HL-60 (cell line): ENCODE measurements around the gene MYH10.

Source experiments
- DNase-seq, 2 experiments: peaks; one replicate each; pipeline ENCODE4 v3.0.0-alpha.2; 2010 to 2020; ENCODE audit warnings: low read depth in 1 of 2, low spot score in 1 of 2
- H3K27ac ChIP-seq: fragments of 250-450 bp; sonication (Bioruptor Pico); replicated peaks from 2 replicates; pipeline ENCODE4 v1.5.1; 2020; ENCODE audit warnings: mild to moderate bottlenecking, moderate library complexity
- H3K27me3 ChIP-seq: fragments of 250-450 bp; sonication (Bioruptor Pico); 2 replicates; pipeline ENCODE4 v1.5.1; 2021; ENCODE audit warnings: mild to moderate bottlenecking, moderate library complexity; ENCODE audit not compliant: insufficient read depth, poor library complexity, severe bottlenecking
- H3K4me3 ChIP-seq: replicated peaks from 2 replicates; pipeline ENCODE4 v1.5.1; 2011; ENCODE audit warnings: mild to moderate bottlenecking, control low read depth, low read length; ENCODE audit not compliant: insufficient read depth
- CTCF ChIP-seq: IDR thresholded peaks from one replicate; pipeline ENCODE4 v1.5.1; 2011; ENCODE audit warnings: low read length, control low read depth, inconsistent platforms; ENCODE audit not compliant: insufficient read depth
- GABPA ChIP-seq: IDR thresholded peaks from 2 replicates; pipeline ENCODE4 v1.6.1; 2012; ENCODE audit warnings: low read depth
- POLR2AphosphoS5 ChIP-seq: IDR thresholded peaks from 2 replicates; pipeline ENCODE4 v1.6.1; 2012; ENCODE audit warnings: low read depth
- REST ChIP-seq: IDR thresholded peaks from 2 replicates; pipeline ENCODE4 v1.6.1; 2012; ENCODE audit warnings: low read depth; ENCODE audit not compliant: insufficient replicate concordance
- SPI1 ChIP-seq: IDR thresholded peaks from 2 replicates; pipeline ENCODE4 v1.6.1; 2012; ENCODE audit warnings: low read depth, mild to moderate bottlenecking, borderline replicate concordance

Gene MYH10

DNA sequence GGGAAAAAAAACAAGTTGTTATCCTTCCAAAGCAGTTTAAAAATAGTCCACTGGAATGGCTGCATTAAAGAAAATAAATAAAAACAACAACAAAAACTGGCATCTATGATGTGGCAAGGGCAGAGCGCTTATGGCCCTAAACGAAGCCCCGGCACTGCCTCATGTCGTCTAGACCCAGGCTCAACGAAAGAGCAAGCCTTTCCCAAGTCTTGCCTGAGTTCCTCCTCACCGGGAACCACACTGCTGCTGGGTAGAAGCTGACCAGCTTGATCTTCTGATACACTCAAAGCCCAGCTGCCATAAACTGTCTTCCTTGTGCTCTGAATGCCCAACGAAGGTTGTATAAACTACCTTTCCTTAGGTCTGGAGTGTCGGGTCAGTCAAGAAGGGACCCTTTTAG lies 157.9 kb downstream of the MYH10 start:
- no peak for TF ChIP-seq REST
- no peak for TF ChIP-seq SPI1
- no peak for TF ChIP-seq CTCF
- TF ChIP-seq GABPA: no peak
- no peak for TF ChIP-seq POLR2AphosphoS5
- H3K4me3 ChIP-seq: no peak overlapping the region
- no peak overlapping the region for H3K27ac ChIP-seq
- H3K27me3 ChIP-seq: no peaks in the 10 kb centered on the region
- DNase-seq: no peak

GRCh38 chr17:8470447-8471047 lies 160.0 kb downstream of the MYH10 start:
- TF ChIP-seq REST (no peak), POLR2AphosphoS5 (no peak), CTCF (no peak), GABPA (no peak), SPI1 (no peak)
- DNase-seq: no peak
- Histone ChIP-seq H3K27me3 (no peaks in the 10 kb centered on the region), H3K27ac (no peak overlapping the region), H3K4me3 (no peak overlapping the region)

- Histone ChIP-seq H3K4me3 (no peak overlapping the region), H3K27me3 (no peaks in the 10 kb centered on the region), H3K27ac (no peak overlapping the region)
- no peak for DNase-seq
- TF ChIP-seq POLR2AphosphoS5 (no peak), GABPA (no peak), SPI1 (no peak)
Observed at GRCh38 chr17:8469964-8470363, 160.6 kb downstream of the MYH10 start.

GRCh38 chr17:8468980-8469379 lies 161.5 kb downstream of the MYH10 start:
- Histone ChIP-seq H3K27ac (no peak overlapping the region), H3K27me3 (no peaks in the 10 kb centered on the region), H3K4me3 (no peak overlapping the region)
- DNase-seq: no peak
- TF ChIP-seq REST (no peak), GABPA (no peak), SPI1 (no peak), POLR2AphosphoS5 (no peak), CTCF (no peak)
